T-helper 17 cell (primary cell): ENCODE data around the gene SH2D4B. TPM values are rescaled to one million over a fixed set of nuclear protein-coding genes. Genes with fewer than 3 reads are reported as not detected.

Source experiments
- ATAC-seq: fragments of 150-1000 bp; cut with Tn5 transposase; 2 replicates; pipeline ENCODE4 v1.10.0; 2021; ENCODE audit warnings: mild to moderate bottlenecking, moderate library complexity
- DNase-seq, 3 donors: peaks; one replicate each; pipeline versions ENCODE4 v3.0.0 to v3.0.0-alpha.2; 2020 to 2021
- H3K9me3 ChIP-seq: one replicate; pipeline ENCODE4 v1.7.0; 2013; ENCODE audit warnings: low read length, mild to moderate bottlenecking; ENCODE audit not compliant: control insufficient read depth, poor library complexity, severe bottlenecking
- H3K27ac Mint-ChIP-seq: one replicate; pipeline ENCODE4 v1.8.0; 2022; ENCODE audit warnings: mild to moderate bottlenecking, moderate library complexity, mixed read lengths
- H3K27me3 Mint-ChIP-seq: one replicate; pipeline ENCODE4 v1.8.0; 2022; ENCODE audit warnings: mixed read lengths
- H3K36me3 Mint-ChIP-seq: one replicate; pipeline ENCODE4 v1.8.0; 2022; ENCODE audit warnings: low read depth, mixed read lengths
- H3K4me1 Mint-ChIP-seq: one replicate; pipeline ENCODE4 v1.8.0; 2022; ENCODE audit warnings: mild to moderate bottlenecking, mixed read lengths
- H3K4me3 Mint-ChIP-seq: one replicate; pipeline ENCODE4 v1.8.0; 2022; ENCODE audit warnings: mild to moderate bottlenecking, moderate library complexity, mixed read lengths
- total RNA-seq, 4 donors: library from RNA in 2 of 4; stranded (reverse) in 2 of 4; gene quantifications; one replicate each; pipeline ENCODE4 v1.2.3 and lab custom pipeline; 2022 to 2026

SH2D4B gene
- total RNA-seq, 2 donors from 2014 or later, result 0.18 to 0.30 TPM

- Mint-ChIP-seq H3K4me3 (no peak overlapping the region), H3K27me3 (peaks cover 21% of the 10 kb centered on the region), H3K27ac (no peak overlapping the region), H3K4me1 (peaks cover 2% of the 10 kb centered on the region), H3K36me3 (peaks cover 3% of the 10 kb centered on the region)
- DNase-seq, result no peak
- no peak for ATAC-seq
- no peaks in the 10 kb centered on the region for H3K9me3 ChIP-seq
These were observed 108.7 kb downstream of the SH2D4B start for GRCh38 chr10:80646366-80646765.

GRCh38 chr10:80647173-80647833 is 109.6 kb downstream of the SH2D4B start:
- H3K4me3 Mint-ChIP-seq, result no peak overlapping the region

GRCh38 chr10:80648106-80648505 is 110.4 kb downstream of the SH2D4B start:
- peaks cover 21% of the 10 kb centered on the region for H3K27me3 Mint-ChIP-seq
- ATAC-seq (no peak), DNase-seq (no peak)

More at GRCh38 chr10:80647173-80647833, 109.6 kb downstream of the SH2D4B start:
- H3K27ac Mint-ChIP-seq, result no peak overlapping the region
- peaks cover 21% of the 10 kb centered on the region for H3K27me3 Mint-ChIP-seq
- peaks cover 3% of the 10 kb centered on the region for H3K36me3 Mint-ChIP-seq
- peaks cover 2% of the 10 kb centered on the region for H3K4me1 Mint-ChIP-seq
- ATAC-seq (no peak), DNase-seq (no peak)
- H3K9me3 ChIP-seq, result no peaks in the 10 kb centered on the region

GRCh38 chr10:80649183-80649582 is 111.5 kb downstream of the SH2D4B start:
- Mint-ChIP-seq H3K27me3 (peaks cover 21% of the 10 kb centered on the region), H3K36me3 (peaks cover 3% of the 10 kb centered on the region)
- no peak for ATAC-seq

More at GRCh38 chr10:80648106-80648505, 110.4 kb downstream of the SH2D4B start:
- no peak overlapping the region for H3K27ac Mint-ChIP-seq
- peaks cover 3% of the 10 kb centered on the region for H3K36me3 Mint-ChIP-seq
- no peaks in the 10 kb centered on the region for H3K9me3 ChIP-seq
- H3K4me1 Mint-ChIP-seq, result peaks cover 2% of the 10 kb centered on the region
- no peak overlapping the region for H3K4me3 Mint-ChIP-seq

GRCh38 chr10:80655898-80656297 is 118.2 kb downstream of the SH2D4B start:
- H3K4me1 Mint-ChIP-seq, result no peaks in the 10 kb centered on the region
- H3K4me3 Mint-ChIP-seq, result no peak overlapping the region
- H3K27me3 Mint-ChIP-seq, result no peaks in the 10 kb centered on the region
- no peak overlapping the region for H3K27ac Mint-ChIP-seq
- DNase-seq (no peak), ATAC-seq (no peak)
- no peaks in the 10 kb centered on the region for H3K36me3 Mint-ChIP-seq
- H3K9me3 ChIP-seq, result no peaks in the 10 kb centered on the region

More at GRCh38 chr10:80649183-80649582, 111.5 kb downstream of the SH2D4B start:
- Mint-ChIP-seq H3K4me1 (peaks cover 2% of the 10 kb centered on the region), H3K4me3 (no peak overlapping the region), H3K27ac (no peak overlapping the region)
- no peaks in the 10 kb centered on the region for H3K9me3 ChIP-seq
- DNase-seq, result no peak

- H3K9me3 ChIP-seq, result no peaks in the 10 kb centered on the region
- DNase-seq (no peak), ATAC-seq (no peak)
- no peak overlapping the region for H3K27ac Mint-ChIP-seq
- H3K27me3 Mint-ChIP-seq, result peaks cover 6% of the 10 kb centered on the region
- no peak overlapping the region for H3K4me3 Mint-ChIP-seq
- peaks cover 5% of the 10 kb centered on the region for H3K4me1 Mint-ChIP-seq
- peaks cover 3% of the 10 kb centered on the region for H3K36me3 Mint-ChIP-seq
These were observed 120.4 kb downstream of the SH2D4B start for GRCh38 chr10:80658068-80658467.

GRCh38 chr10:80659289-80659688 is 121.6 kb downstream of the SH2D4B start:
- H3K27ac Mint-ChIP-seq, result no peak overlapping the region
- DNase-seq (no peak), ATAC-seq (no peak)

GRCh38 chr10:80660266-80660665 is 122.6 kb downstream of the SH2D4B start:
- DNase-seq (no peak), ATAC-seq (no peak)

More at GRCh38 chr10:80659289-80659688, 121.6 kb downstream of the SH2D4B start:
- H3K9me3 ChIP-seq, result no peaks in the 10 kb centered on the region
- no peak overlapping the region for H3K4me3 Mint-ChIP-seq
- H3K36me3 Mint-ChIP-seq, result peaks cover 3% of the 10 kb centered on the region
- peaks cover 5% of the 10 kb centered on the region for H3K4me1 Mint-ChIP-seq
- peaks cover 11% of the 10 kb centered on the region for H3K27me3 Mint-ChIP-seq

GRCh38 chr10:80660736-80661135 is 123.0 kb downstream of the SH2D4B start:
- H3K27me3 Mint-ChIP-seq, result peaks cover 21% of the 10 kb centered on the region
- H3K36me3 Mint-ChIP-seq, result peaks cover 3% of the 10 kb centered on the region
- DNase-seq, result no peak
- H3K4me1 Mint-ChIP-seq, result peaks cover 5% of the 10 kb centered on the region
- no peak overlapping the region for H3K27ac Mint-ChIP-seq
- no peak for ATAC-seq
- no peak overlapping the region for H3K4me3 Mint-ChIP-seq
- H3K9me3 ChIP-seq, result no peaks in the 10 kb centered on the region

More at GRCh38 chr10:80660266-80660665, 122.6 kb downstream of the SH2D4B start:
- Mint-ChIP-seq H3K4me3 (no peak overlapping the region), H3K27ac (no peak overlapping the region), H3K4me1 (peaks cover 5% of the 10 kb centered on the region), H3K36me3 (peaks cover 3% of the 10 kb centered on the region), H3K27me3 (peaks cover 17% of the 10 kb centered on the region)
- no peaks in the 10 kb centered on the region for H3K9me3 ChIP-seq

- DNase-seq (no peak), ATAC-seq (no peak)
- H3K27ac Mint-ChIP-seq, result no peak overlapping the region
- no peak overlapping the region for H3K4me3 Mint-ChIP-seq
- peaks cover 5% of the 10 kb centered on the region for H3K4me1 Mint-ChIP-seq
- H3K9me3 ChIP-seq, result no peaks in the 10 kb centered on the region
- H3K27me3 Mint-ChIP-seq, result peaks cover 29% of the 10 kb centered on the region
- peaks cover 3% of the 10 kb centered on the region for H3K36me3 Mint-ChIP-seq
These were observed 123.8 kb downstream of the SH2D4B start for GRCh38 chr10:80661526-80661925.

- DNase-seq, result peak; percentile 42 to 59 (median 48)
- Mint-ChIP-seq H3K27ac (no peak overlapping the region), H3K36me3 (peaks cover 3% of the 10 kb centered on the region), H3K4me1 (peaks cover 5% of the 10 kb centered on the region), H3K27me3 (peaks cover 29% of the 10 kb centered on the region), H3K4me3 (peak overlapping the region; percentile 52)
- no peaks in the 10 kb centered on the region for H3K9me3 ChIP-seq
- ATAC-seq, result peak; percentile 82
These were observed 124.9 kb downstream of the SH2D4B start for GRCh38 chr10:80662429-80663261.

- ATAC-seq, result peak; percentile 59
These were observed 126.5 kb downstream of the SH2D4B start for GRCh38 chr10:80664071-80664680.

GRCh38 chr10:80669485-80669884 is 131.8 kb downstream of the SH2D4B start:
- no peak for ATAC-seq
- H3K27me3 Mint-ChIP-seq, result peaks cover 46% of the 10 kb centered on the region
- no peak for DNase-seq
- H3K36me3 Mint-ChIP-seq, result no peaks in the 10 kb centered on the region
- no peaks in the 10 kb centered on the region for H3K4me1 Mint-ChIP-seq
- no peak overlapping the region for H3K4me3 Mint-ChIP-seq
- H3K27ac Mint-ChIP-seq, result no peak overlapping the region
- no peaks in the 10 kb centered on the region for H3K9me3 ChIP-seq

More at GRCh38 chr10:80664071-80664680, 126.5 kb downstream of the SH2D4B start:
- no peak overlapping the region for H3K4me3 Mint-ChIP-seq
- no peaks in the 10 kb centered on the region for H3K9me3 ChIP-seq
- H3K36me3 Mint-ChIP-seq, result peaks cover 3% of the 10 kb centered on the region
- H3K27me3 Mint-ChIP-seq, result peaks cover 36% of the 10 kb centered on the region
- peak in 1 of 3 donors; percentile 31 for DNase-seq
- H3K4me1 Mint-ChIP-seq, result peaks cover 5% of the 10 kb centered on the region
- no peak overlapping the region for H3K27ac Mint-ChIP-seq
